ENCODE data around the gene MYL5.

- TF ChIP-seq POLR2A (IDR thresholded peaks at IDR 0.05) (no peak), CTCF (IDR thresholded peaks at IDR 0.05) (no peak)
These were observed 19.4 kb upstream of the MYL5 start for GRCh38 chr4:654871-655463.

Measured in tibial nerve (tissue), 3 donors.